HG03571 (cell line): ENCODE measurements around the gene CPEB3.
"Not testable (repeated sequence)": the region's sequence is repeated elsewhere in the genome, so short reads cannot be mapped to it uniquely, and the experiment has no call there.

ENCODE experiments used
- ATAC-seq: cut with Tn5 transposase; IDR thresholded peaks from one replicate; pipeline ENCODE4 v1.9.1; 2021; ENCODE audit not compliant: unreplicated experiment

The CPEB3 gene

DNA sequence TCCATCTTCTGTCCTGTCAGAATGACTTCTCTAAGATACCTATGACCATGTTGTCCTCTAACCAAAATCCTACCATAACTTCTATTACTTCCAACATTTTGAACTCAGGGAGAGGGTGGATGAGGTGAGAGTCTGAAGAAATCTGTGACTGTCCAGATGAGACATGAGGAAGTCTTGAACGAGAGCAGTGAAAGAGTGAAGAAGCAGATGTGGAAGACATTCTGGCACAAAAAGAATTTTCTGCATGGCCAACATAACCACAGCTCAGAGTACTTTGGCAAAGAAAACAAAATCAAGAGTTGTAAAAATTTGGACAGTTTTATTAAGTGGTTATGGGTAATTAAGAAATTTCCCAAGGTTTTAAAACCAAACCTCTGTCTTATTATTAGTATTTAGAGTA, 141.6 kb downstream of the CPEB3 start:
- no peak for ATAC-seq

DNA sequence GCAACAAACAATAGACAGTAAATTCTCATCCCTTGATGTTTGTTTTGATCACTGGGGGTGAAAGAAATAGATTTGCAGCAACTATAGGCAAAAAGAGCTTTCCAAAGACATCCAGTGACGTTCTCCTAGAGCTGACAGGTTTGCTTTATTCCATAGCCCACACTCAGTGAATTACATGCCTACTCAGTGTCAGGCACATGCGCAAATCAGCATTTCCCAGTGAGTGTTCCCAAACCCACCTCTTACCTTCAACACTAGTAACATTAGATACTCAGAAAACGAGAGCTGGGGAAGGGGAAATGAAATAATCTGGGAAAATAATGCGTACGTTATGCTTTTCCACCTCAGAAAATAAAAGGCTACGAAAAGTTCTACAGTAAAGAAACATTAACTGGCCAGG, 144.1 kb downstream of the CPEB3 start:
- ATAC-seq, result no peak

DNA sequence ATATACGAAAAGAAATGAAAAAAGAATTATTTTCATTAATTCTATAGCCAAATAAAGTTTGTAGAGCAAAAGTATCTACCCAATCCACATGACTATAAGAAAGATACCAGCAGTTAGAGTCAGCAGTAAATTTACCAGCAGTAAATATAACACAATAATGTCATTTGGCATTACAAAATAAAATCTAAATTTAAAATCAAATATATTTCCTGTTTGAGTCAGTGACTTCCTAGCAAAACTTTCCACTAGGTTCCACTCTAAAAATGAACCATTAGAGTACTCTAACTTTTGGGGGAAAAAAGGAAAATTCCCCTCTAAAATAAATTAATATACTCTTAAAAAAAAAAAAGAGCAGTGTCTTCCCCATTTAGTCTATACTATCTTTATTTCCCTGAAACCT, 144.8 kb downstream of the CPEB3 start:
- no peak for ATAC-seq

DNA sequence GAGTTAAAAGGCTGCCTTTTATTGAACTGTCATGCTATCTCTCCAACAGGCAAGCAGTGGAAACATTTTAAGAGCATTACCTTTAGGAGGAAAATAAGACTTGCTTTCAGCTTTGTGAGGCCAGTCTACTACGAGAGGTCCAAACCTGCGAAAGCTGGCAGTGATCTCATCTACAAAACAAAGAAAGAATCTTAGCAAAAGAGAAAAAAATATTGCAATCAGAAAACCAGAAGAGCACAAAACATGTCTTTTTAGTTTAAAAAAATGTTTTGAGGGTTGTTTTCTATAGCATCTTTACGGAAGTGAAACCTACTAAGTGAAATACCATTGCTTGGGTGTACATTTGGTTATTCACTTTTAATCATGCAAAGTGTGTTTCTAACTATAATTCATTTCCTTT, 147.9 kb downstream of the CPEB3 start:
- peak; percentile 67 for ATAC-seq

DNA sequence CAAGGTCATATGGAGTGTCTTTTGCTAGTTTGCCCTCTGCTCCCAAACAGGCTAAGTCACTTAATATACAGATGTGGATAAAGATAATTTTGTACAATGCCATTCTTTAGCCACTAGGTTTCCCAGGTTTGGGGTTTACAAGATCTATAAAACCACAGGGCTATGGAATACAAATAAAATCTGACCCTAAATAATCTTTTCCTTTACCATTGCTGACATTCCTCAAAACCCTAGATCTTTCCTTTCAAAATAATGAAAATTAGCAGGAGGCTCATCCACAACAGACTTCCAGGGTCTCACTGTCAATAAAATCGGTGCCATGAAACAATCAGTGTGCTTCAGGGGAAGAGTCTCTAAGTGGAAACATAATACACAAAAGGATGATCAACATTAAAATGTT, 148.4 kb downstream of the CPEB3 start:
- ATAC-seq, result no peak

DNA sequence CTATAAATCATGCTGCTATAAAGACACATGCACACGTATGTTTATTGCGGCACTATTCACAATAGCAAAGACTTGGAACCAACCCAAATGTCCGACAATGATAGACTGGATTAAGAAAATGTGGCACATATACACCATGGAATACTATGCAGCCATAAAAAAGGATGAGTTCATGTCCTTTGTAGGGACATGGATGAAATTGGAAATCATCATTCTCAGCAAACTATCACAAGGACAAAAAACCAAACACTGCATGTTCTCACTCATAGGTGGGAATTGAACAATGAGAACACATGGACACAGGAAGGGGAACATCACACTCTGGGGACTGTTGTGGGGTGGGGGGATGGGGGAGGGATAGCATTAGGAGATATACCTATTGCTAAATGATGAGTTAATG, 149.7 kb downstream of the CPEB3 start:
- ATAC-seq, result not testable (repeated sequence)

DNA sequence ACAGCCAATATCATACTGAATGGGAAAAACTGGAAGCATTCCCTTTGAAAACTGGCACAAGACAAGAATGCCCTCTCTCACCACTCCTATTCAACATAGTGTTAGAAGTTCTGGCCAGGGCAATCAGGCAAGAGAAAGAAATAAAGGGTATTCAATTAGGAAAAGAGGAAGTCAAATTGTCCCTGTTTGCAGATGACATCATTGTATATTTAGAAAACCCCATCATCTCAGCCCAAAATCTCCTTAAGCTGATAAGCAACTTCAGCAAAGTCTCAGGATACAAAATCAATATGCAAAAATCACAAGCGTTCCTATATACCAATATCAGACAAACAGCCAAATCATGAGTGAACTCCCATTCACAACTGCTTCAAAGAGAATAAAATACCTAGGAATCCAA, 156.8 kb downstream of the CPEB3 start:
- ATAC-seq, result not testable (repeated sequence)

DNA sequence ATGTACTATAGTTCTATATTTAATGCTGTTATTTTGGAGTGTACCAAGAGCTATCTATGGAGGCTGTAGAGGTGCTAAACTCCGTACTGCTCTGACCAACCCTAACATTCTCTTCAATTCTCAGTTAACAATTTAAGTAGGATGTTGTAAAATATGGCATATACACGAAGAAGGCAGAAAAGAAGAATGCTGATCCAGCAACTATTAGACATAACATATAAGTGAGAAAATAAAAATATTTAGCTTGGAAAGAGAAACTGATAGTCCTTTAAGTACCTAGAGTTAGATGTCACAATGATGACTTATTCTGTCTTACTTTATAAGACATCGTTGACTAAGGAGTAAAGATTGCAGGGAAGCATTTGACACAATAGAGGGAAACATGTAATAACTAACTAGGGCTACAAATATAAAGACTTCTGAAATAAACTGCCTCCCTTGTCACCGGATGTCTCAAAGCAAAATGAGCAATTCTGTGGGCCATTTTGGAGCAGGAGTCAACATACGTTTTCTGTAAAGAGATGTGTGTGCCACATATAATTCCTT, 159.5 kb downstream of the CPEB3 start:
- no peak for ATAC-seq

DNA sequence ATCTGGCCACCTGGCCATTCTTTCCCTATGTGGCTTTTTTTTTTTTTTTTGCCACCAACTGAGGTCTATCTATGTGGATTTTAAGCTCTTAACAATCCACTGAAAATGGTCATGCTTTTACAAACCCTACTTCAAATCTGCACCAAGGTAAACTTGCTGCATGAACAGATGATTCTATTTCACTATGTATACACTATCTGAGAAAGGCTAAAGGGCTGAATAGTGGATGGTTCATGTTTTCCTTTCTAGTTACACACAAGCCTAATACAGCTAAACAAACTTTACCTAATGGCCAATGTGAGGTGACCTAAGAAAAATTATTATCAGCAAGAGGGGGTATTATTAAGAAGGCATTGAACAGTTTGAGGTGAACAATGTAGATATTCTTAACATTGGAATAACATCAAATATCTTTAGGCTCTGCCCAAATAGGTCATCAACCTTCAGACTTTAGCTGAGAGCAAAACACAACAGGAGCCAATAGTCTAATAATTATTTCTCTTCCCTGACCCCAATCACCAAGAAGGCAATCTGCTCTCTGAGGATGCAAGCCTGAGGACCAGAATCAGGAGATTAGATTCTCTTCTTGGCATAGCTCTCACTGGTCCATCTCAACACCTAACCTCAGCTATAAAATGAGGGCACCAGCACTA, 160.1 kb downstream of the CPEB3 start:
- ATAC-seq, result no peak

DNA sequence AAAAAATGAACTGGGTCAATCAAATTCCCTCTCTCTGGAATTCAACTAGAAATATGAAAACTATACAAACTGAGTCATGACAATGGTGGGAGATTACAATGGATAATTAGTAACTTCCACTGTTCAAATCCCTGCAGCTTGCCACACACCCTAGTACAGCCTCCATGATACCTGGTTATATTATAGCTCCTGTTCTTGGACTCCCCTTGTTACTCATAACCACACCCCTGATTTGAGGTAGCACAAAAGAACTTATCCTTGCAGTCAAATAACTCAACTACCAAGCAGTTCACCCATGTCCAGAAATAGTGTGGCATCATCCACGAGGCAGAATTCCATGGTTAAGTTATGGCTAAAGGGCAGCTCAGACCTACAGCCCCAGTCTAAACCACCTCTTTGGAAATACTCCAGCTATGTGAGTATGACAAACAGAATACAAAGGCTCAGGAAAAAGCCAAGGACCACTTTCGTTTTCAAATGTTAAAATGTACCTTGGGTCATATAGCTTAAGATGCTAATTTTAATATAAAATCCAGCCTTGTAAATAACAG, 164.7 kb downstream of the CPEB3 start:
- ATAC-seq, result no peak

DNA sequence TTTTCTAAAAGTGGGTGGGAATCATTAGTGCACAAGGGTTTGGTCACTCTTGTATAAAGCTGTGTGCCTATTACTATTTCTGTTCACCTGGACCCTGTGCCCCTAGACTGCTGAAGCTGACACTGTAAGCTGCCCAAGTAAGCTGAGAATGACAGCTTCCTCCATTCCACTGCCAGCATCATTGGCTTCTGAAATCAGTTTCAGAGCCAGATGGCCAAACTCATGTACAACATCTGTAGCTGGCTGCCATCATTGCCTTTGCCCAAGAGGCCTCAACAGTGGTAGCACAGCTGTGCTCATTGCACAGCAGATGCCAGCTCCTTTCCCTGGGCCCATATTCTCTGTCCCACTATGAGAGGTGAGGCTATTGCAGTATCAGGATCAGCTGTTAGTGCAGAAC, 165.7 kb downstream of the CPEB3 start:
- no peak for ATAC-seq

DNA sequence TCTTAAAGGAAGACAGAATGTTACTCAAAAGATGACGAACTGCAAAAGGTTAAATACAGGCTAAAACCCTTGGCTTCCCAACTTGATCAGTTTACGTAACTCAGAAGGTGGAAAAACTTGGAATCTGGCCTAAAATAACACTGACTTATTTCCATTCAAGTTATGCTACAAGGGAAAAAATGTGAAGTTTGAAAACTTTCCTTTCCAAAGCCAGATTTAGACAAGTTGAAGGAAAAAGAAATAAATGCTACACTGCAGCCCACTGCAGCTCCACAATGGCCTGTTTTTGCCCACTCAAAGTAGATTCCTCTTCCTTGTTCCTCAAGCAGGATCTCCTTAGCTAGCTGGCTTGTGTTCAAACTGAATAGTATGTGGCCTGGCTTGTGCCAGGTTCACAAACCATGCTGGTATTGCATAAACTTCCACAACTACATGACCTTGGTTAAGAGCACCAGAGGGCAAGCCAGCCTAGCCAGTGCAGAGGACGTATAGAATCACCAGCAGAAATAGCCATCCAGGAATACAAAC, 166.2 kb downstream of the CPEB3 start:
- no peak for ATAC-seq

DNA sequence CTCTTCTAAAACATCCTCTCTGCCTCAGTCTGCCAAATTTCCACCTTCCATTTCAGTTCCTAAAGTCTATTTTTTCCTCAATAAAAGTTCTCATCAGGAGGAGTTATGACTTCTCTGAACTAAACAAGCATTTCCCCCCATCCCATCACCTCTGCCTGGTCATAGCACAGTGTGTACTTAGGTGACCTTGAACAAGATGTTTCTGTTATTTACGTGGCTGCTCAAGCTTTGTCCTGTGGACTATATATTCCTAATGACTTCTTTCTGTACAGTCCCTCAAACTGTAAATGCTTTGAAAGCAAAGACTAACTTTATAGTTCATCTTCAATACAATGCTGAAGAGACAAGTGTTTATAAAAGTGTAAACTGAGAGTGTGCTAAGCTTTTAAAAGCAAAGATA, 166.9 kb downstream of the CPEB3 start:
- ATAC-seq, result no peak

DNA sequence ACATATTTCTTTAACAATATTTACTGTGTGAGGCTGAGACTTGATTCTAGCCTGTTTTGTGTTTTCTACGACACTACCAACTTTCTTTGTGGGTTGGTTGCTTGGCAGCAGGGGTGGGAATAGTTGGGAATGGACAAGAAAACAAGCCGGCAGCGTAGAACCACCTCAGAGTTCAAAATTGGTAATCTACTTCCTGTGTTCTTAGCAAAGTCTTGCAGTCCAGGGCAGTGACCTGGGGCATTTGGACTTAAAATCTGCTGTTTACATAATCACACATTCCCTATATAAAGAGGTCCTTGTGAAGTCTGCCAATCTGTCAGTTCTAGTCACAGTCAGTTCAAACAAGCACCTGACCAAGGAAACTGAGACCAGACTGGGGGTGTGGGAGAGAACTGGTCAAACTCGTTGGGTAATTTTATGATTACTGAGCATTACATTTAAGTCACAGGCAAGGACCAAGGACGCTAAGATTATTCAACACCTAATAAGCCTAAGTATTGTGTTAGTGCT, 167.9 kb downstream of the CPEB3 start:
- no peak for ATAC-seq

DNA sequence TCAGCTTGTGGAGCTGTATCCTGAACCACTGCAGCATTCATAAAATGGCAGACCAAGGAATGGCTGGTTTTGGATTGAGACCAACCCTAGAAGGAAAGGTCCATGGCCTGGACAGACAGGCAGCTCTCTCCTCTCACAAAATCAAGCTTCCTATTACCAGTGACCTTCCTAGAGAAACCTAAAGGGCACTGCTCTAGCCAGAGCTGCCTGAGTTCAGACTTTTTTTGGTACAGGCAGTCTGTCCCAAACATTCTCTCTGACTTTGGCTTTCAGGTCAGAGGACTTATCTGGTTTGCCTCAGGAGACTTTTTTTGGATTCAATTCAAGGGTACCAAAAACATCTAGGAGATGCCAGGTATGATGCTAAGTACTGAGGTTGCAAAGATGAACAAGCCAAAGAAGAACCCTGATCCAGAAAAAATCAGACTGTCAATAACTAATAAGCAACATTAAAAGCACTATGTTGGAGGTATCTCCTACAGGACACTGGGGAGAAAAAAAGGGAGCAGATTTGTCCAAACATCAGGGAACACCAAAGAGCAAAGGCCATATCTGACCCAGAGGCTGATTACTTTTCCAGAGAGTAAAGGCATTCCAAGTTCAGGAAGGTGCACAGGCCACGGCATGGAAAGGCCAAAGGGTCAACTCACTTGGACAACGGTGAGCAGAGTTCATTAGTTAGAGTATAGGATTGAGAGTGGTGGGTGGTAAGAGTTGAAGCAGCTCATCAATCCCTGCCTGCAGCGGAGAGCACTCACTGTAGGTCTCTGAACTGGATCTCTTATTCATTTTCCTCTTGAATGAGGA, 169.0 kb downstream of the CPEB3 start:
- no peak for ATAC-seq

DNA sequence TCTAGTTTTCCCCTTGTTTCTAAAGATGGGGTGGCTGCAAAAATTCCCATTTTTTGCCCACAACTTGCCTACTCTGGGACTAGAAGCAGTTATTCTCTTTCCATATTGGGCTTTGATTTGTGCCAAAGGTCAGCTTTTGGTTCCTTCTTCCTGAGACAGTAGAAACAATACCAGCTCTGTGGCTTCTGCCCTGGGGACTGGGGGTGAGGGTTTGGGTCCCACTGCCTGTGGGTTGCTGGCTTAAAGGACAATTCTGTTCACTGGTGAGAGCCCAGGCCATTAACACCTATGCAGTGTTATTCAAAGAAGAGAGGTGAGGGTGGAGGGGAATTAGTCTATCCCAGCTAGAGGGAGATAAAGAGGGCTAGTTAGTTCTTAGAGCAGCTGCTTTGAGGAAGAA, 171.5 kb downstream of the CPEB3 start:
- ATAC-seq, result no peak

DNA sequence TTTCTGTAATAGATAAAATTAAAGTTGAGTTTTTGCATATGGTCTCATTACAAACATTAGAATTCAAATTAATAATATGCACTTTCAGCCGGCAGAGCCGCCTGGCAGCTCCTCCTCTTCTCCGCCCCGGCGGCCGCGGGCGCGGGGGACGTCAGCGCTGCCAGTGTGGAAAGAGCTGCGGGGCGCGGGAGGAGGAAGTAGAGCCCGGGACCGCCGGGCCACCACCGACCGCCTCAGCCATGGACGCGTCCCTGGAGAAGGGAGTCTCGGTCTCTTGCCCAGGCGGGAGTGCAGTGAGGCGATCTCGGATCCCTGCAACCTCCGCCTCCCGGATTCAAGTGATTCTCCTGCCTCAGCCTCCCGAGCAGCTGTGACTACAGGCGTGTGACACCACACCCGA, 176.0 kb downstream of the CPEB3 start:
- ATAC-seq, result not testable (repeated sequence)

DNA sequence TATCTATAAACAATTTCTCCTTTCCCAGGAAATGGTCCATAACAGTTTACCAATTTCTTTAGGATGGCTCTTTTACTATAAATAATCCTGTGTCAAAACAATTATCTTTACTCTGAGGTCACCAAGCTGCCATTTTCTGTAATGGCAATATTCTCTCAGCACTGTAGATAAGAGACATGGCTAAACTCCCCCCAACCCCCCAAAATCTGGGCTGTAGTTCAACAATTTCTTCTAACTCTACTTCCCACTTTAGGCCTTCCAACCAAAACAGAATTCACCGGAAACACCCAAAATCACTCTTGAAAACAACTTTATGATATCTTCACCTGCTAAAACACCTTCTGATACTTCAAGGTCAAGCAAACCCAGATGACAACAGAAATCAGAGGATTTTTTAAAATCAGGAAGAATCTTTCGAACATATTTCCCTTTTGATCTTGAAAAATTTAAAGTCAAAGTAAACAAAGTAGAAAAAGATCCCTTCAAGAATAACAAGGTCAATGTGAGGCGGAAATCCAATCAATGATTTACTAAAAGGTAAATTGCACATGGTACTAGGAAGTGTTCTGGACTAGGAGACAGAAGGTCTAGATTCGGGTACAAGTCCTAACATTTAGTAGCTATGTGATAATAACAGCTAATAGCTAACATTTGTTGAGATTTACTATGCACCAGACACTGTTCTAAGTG, 176.8 kb downstream of the CPEB3 start:
- ATAC-seq, result no peak

DNA sequence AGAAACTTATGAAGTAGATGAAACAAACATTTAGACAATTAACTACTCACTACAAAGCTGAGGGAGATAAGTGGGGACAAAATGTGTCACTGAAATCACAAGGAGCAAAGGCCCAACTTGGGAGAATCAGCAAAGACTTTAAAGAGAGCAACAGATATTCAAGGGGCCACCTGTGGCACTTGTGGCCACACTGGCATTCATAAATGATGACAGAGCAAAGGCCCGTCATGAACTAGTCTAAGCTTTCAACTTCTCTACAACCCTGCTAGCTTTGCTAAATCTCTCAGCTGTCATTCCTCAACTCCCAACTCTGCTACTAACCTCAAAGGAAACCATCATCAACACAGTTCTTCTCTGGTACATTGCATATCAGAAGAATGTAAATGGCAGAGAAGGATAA, 178.4 kb downstream of the CPEB3 start:
- ATAC-seq, result no peak

DNA sequence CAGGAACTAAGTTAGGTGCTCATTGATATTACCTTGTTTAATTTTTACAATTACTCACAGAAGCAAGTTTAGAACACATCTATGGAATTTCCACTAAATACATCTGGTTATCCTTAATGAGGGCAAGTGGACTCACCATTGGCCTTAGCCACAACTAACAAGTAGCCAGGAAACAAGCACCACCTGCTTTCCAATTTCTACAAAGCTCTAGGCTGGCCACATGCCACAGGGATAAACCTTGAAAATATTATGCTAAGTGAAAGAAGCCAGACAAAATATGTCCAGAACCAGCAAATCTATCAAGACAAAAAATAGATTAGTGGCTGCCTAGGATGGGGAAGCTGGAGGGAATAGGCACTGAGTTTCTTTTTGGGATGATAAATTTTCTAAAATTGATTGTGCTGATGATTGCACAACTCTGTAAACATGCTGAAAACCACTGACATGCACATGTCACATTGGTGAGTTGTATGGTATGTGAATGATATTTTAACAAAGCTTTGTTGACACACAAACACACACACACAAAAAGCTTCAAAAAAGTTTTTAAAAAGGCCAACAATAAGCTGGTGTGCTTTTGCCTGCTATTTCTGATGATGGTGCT, 179.4 kb downstream of the CPEB3 start:
- no peak for ATAC-seq
